Sigmoid colon (tissue), 4 donors: Measurements from ENCODE around the gene MYOZ1.

Experiments used
- EP300 ChIP-seq, 4 donors: sonication (generic); formaldehyde crosslinking; IDR thresholded peaks; one replicate each; pipeline ENCODE4 v1.6.1; 2017; ENCODE audit warnings: antibody characterized with exemption in 4 of 4
- POLR2A ChIP-seq, 2 donors: fragments of 450-650 bp; IDR thresholded peaks; one replicate each; pipeline ENCODE4 v1.6.1; 2016; ENCODE audit warnings: antibody characterized with exemption in 2 of 2, mild to moderate bottlenecking in 2 of 2, moderate library complexity in 2 of 2
- TF ChIP-seq, protein P1 (sequence below), 4 experiments: fragments of 450-650 bp in 3 of 4; fragments of 200-600 bp in 1 of 4; IDR thresholded peaks; one replicate each; pipeline ENCODE4 v1.5.1; 2016 to 2019; ENCODE audit warnings: antibody characterized with exemption in 4 of 4, mild to moderate bottlenecking in 3 of 4, moderate library complexity in 2 of 4

DNA sequence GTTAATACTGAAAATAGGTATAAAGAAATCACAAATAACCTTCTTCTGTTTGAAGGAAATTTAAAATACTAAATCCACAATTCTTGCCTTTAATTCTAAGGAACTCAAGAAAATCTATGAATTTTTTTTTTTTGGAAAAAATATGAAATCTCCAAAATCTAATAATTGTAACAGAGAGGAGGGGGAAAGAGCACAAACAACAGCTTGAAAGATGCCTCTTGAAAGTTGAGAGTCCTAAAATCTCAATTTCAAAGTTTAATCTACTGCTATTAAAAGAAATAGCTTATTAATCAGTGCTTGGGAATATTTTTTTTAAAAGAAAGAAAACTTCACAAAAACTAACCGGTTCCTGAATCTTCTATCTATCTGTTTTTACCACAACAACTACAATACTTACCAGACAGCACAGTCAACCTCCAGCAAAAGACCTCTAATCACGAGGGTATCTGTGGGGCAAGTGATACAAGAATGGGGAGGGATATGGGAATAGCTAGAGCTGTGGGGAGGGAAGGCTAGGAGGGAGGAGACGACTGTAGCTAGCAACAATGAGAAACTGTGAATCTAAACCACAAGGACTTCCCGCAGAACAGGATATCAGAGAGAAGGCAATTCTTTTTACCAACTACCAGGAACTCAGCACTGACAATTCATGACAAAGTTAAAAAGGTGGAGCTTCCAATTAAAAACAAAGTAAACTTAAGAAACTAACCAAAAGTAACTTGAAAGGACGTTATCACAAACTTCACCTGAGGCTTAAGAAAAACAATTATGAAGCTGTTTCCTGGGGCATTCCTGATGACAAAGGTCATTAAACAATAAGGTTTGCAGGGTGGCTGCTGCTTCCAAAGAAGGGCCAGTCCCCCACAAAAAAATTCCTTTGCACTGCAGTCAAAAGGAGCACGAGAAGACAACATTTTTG, 50.1 kb downstream of the MYOZ1 start, which contains the start of gene USP54:
- TF ChIP-seq, protein P1, sequence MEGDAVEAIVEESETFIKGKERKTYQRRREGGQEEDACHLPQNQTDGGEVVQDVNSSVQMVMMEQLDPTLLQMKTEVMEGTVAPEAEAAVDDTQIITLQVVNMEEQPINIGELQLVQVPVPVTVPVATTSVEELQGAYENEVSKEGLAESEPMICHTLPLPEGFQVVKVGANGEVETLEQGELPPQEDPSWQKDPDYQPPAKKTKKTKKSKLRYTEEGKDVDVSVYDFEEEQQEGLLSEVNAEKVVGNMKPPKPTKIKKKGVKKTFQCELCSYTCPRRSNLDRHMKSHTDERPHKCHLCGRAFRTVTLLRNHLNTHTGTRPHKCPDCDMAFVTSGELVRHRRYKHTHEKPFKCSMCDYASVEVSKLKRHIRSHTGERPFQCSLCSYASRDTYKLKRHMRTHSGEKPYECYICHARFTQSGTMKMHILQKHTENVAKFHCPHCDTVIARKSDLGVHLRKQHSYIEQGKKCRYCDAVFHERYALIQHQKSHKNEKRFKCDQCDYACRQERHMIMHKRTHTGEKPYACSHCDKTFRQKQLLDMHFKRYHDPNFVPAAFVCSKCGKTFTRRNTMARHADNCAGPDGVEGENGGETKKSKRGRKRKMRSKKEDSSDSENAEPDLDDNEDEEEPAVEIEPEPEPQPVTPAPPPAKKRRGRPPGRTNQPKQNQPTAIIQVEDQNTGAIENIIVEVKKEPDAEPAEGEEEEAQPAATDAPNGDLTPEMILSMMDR (IDR thresholded peaks at IDR 0.05): no peak
- TF ChIP-seq POLR2A (IDR thresholded peaks at IDR 0.05) (no peak), EP300 (IDR thresholded peaks at IDR 0.05) (no peak)
